GM18519 (cell line): ENCODE data around the gene NFE2L2.
A peak's percentile ranks its signal among the peaks of the same experiment; 100 is the strongest.
"Not testable (repeated sequence)": the region's sequence is repeated elsewhere in the genome, so short reads cannot be mapped to it uniquely, and the experiment has no call there.

Experiments used
- ATAC-seq: cut with Tn5 transposase; IDR thresholded peaks from one replicate; pipeline ENCODE4 v1.9.1; 2021; ENCODE audit warnings: mild to moderate bottlenecking, moderate library complexity; ENCODE audit not compliant: unreplicated experiment, low FRiP score

Gene NFE2L2

DNA sequence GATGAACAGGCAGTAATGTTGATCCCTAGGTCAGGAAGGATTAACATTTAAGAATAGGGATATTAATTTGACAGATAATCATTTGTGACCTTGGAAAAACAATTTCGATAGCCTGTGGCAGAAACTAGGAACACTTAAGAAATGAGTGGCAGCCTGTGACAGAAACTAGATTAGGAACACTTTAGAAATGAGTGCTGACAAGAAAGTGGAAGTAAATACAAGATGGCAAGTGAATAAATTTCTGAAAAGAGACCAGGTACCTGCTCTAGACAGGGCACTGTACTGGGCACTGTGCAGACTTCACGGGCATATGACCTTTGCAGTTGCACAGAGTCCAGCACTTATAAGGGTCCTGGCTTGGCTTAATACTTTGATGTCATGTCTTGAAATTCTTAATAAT is 57.4 kb downstream of the NFE2L2 start:
- peak; percentile 73 for ATAC-seq

DNA sequence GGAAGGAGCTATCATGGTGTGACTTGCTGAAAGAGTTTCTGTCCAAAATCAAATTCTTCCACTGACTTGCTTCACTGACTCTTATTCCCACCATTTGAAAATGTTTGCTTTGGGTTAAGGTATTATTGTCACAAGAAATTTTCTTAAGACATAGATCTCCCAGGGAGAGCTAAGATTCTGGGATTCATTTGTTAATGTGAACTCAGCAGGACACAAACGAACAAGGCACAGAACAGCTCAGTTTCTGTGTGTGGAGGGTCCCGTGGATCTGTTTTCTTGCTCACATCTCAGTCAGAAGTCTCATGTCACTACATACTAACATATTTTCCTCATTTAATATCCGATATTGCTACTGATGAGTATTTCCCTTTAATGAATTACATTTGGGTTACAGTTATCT is 60.1 kb downstream of the NFE2L2 start:
- ATAC-seq = no peak

DNA sequence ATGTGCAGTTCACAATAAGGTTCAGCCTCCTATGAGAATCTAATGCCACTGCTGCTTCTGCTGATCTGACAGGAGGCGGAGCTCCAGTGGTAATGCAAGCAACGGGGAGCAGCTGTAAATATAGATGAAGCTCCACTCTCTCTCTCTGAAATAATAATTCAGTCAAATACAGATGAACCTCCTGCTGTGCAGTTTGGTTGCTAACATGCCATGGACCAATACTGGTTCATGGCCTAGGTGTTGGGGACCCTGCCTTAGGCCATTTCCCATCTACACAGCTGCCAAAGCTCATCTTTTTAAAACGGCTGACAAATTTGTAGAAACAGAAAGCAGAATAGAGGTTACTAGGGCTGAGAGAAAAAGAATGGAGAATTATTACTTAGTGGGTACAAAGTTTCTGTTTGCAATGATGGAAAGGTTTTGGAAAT is 62.6 kb downstream of the NFE2L2 start:
- ATAC-seq = no peak

DNA sequence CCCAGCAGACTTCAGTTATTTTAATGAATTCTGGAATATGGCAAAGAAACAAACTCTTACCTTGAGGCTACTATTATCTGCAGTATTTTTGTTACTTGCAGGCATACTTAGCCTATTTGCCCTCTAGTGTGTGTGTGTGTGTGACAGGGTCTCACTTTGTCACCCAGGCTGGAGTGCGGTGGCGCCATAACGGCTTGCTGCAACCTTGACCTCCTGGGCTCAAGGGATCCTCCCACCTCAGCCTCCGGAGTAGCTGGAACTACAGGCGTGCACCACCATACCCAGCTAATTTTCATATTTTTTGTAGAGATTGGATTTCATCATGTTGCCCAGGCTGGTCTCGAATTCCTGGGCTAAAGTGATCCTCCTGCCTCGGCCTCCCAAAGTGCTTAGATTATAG is 64.1 kb downstream of the NFE2L2 start:
- ATAC-seq = not testable (repeated sequence)

DNA sequence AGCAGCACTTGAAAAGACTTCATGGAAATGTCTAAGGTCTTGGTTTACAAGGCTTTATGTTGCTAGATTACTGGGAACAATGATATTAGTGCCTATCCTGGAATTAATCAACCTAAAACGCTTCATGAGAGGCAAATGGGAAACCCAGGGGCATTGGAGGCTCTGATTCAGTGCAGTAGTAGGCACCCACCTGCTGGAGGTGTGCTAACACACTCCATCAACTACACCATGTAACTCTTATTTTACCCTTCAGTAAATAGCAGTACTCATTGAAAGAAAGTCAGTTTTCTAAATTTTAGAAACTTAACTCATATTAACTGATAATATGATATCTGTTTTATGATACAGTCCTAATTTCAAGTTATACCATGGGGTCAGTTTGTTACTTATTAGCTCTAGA is 69.3 kb downstream of the NFE2L2 start:
- no peak for ATAC-seq

DNA sequence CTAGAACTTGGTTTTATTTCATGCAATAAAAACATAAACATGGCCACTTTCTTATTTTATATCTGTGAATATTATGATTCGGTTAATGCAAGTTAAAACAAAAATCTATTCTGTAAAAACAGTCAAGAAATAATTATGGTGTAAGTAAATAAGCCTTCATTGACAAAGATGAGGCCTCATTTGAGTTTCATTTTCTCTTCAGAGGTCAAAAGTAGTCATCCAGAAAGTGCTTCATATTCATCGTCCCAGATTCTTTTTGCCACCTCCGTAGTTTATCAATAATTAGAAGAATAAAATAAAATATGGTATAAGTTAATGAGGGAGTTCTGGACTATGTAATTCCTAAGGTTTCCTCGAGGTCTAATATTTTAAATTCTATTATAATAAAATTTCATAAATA is 71.3 kb downstream of the NFE2L2 start:
- no peak for ATAC-seq

DNA sequence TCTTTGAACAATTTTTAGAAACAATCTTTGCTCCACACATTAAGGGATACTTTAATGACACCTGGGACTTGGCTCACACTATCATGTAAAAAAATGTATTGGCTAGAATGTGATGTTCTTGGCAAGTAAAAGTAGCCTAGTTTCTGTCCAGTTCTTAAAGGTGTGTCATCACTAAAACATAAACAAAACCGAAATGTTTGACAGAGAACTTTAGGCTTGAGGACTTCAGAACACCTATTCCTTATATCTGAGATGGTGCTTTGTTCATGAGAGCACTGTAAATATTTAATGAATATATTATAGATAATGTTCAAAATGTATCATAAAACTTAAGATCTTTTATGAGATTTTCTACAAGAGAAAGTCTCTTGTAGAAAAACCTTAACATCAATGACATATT is 71.7 kb downstream of the NFE2L2 start:
- ATAC-seq = no peak

DNA sequence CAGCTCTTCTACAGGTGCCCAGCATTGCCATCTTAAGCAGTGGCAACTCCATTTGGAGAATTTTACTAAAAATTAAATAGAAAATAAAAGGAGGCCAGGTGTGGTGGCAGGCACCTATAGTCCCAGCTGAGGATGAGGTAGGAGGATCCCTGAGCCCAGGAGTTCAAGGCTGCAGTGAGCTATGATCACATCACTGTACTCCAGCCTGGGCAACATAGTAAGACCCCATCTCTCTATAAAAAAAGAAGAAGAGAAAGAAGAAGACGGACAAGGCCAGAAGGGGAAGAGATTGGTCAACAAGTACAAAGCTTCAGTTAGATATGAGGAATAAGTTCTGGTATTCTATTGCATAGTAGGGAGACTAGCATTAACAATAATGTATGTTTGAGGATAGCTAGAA is 73.6 kb downstream of the NFE2L2 start:
- ATAC-seq = no peak

DNA sequence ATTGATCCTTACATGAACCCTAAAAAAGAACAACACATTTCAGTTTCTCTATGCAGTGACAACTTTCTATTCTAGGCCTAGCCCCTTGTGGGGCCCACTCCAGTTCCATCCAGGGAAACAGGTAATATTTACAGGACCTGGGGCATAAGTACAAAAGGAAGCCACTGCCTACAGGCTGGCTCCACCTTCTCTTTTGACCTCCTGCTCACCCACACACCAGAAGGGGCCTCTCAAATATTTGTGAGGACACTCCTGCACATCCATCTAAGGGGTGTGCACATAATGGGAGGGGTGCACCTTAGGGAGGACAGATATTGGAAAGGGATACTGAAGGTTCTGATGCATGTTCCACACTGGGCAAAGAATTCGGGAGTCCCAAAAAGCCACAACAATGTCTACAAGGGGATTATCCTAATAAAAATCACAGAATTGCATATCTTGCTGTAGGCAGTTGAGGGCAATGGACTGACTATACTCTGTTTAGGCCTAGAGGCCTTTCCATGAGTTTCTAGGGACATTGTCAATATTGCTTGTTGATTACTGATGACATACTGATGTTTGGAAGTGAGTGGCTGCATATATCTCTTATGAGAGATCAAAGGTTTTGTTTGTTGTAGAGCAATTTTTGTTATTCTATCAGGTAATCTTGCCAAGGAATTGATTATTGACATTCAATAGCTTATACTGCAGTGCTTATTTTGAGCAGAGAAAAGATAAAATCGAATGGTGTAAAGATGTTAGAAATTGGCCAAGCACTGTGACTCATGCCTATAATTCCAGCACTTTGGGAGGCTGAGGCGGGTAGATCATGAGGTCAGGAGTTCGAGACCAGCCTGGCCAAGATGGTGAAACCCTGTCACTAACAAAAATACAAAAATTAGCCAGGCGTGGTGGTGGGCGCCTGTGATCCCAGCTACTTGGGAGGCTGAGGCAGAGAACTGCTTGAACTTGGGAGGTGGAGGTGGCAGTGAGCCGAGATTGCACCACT is 75.8 kb downstream of the NFE2L2 start:
- ATAC-seq = no peak

DNA sequence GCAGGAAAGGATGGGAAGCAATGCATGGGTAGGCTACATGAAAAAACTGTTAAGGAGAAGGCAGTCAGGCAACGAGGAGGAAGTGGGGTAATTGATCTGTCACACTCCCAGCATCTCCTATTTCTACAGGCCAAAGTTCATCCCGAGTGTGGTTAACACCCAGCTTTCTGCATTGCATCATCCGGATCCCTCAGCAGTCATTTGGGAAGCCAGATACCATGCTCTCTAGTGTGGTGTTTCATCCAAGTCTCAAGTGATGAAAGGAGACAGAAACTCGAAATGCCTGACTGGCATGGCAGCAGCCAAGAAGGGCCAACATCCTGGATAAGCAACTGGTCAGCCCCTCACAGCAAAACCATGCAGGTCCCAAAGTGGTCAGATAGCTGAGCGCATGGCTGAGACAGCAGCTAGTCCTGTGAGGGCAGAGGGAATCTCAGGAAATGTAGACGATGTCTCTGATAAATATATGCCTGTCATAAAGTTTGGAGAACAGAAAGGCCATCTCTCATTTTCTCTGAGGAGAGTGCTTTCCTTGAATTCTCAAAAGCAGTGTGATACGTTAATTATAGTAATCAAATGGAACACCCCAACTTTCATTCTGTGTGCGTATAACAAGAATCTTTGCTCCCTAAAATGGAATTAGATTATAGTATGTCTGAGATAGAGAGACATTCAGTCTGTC is 76.8 kb downstream of the NFE2L2 start:
- ATAC-seq = no peak

DNA sequence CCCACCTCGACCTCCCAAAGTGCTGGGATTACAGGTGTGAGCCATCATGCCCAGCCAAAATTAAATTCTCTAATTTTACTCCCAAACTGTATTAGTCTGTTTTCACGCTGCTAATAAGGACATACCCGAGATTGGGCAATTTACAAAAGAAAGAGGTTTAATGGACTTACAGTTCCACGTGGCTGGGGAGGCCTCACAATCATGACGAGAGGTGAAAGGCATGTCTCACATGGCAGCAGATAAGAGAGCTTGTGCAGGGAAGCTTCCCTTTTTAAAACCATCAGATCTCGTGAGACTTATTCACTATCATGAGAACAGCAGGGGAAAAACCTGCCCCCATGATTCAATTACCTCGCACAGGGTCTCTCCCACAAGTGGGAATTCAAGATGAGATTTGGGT is 78.5 kb downstream of the NFE2L2 start:
- ATAC-seq = not testable (repeated sequence)

DNA sequence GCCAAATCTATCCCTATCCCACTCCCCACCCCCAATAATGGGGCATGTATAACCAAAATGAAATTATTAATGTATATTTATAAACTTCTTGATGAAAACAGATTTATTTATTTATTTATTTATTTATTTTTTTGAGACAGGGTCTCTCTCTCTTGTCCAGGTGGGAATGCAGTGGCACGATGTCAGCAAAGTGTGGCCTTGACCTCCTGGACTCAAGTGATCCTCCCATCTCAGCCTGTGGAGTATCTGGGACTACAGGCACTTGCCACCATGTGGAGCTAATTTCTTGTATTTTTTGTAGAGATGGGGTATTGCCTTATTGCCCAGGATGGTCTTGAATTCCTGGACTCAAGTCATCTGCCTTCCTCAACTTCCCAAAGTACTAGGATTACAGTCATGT is 79.9 kb downstream of the NFE2L2 start:
- ATAC-seq = no peak

DNA sequence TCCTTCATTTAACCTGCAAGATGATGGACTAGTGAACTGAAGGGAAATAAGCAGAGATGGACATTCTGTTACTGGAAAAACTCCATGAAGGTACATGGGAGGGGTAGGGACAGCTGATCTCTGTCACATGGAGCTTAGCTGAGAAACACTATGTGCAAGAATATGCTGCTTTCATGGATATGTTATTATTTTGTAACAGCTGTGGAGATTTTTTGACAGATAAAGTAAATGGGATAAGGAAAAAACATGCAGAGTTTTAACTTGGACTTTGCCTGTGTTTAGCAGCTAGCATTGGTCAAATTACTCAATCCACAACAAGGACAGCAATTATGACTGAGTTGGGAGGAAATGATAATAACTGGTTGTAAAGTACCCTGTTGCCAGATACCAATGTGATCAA is 80.7 kb downstream of the NFE2L2 start:
- ATAC-seq = no peak
